NCI-H345 treated with DMSO at 0.1 percent for 48 hours (cell line): ENCODE results near the gene GPSM1.
"Not testable (repeated sequence)": the region's sequence is repeated elsewhere in the genome, so short reads cannot be mapped to it uniquely, and the experiment has no call there.

ENCODE experiments used
- DNase-seq: peaks from one replicate; lab custom pipeline; 2025; ENCODE audit not compliant: unreplicated experiment; lab: John Stamatoyannopoulos, UW

Gene GPSM1

DNA sequence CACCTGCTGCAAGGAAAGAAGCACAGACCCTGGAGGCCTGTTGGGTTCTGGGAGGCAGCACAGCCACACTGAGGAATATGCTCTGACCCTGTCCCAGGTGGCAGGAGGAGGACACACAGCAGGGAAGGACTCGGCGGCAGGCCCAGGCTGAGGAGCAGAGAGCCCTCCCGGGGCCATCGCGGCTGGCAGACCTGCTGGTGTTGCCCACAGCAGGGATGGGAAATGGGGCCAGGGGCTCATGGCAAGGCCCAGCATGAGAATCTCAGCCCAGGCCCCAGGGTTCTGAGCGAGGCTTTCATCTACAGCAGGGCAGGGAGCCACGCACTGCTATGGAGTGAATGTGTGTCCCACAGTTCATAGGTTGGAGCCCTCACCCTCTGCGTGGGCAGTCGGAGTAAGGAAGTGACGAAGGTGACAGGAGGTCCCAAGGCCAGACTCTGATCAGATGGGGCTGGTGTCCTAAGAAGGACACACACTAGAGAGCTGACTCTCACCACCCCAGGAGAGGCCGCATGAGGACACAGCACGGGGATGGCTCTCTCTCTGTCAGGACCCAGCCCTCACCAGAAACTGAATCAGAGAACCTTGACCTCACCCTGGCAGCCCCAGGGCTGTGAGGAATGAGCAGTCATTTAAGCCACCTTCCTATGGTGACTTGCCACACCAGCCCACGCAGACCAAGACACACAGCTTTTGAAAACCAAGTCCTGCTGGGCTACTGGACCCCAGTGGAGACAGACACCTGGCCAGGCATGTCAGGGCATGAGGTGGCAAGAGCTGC, 10.3 kb upstream of the GPSM1 start:
- DNase-seq, result no peak

DNA sequence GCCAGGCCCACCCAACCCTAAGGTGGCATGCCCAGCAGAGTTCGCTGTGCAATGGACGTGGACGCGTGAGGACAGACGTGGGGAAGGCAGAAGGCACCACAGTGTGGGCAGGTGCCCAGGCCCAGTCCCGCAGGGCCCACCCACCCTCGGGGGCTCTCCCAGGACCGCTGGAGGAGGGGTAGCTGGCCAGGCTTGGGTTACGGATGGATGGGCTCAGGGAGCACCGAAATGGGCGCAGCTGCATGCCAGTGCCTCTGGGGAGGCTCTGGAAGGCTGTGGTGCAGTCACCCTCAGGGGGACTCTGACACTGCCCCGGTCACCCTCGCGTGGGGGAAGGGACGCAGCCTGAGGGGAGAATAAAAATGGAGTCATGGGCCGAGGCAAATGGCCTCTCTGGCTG, 9.6 kb upstream of the GPSM1 start:
- no peak for DNase-seq

DNA sequence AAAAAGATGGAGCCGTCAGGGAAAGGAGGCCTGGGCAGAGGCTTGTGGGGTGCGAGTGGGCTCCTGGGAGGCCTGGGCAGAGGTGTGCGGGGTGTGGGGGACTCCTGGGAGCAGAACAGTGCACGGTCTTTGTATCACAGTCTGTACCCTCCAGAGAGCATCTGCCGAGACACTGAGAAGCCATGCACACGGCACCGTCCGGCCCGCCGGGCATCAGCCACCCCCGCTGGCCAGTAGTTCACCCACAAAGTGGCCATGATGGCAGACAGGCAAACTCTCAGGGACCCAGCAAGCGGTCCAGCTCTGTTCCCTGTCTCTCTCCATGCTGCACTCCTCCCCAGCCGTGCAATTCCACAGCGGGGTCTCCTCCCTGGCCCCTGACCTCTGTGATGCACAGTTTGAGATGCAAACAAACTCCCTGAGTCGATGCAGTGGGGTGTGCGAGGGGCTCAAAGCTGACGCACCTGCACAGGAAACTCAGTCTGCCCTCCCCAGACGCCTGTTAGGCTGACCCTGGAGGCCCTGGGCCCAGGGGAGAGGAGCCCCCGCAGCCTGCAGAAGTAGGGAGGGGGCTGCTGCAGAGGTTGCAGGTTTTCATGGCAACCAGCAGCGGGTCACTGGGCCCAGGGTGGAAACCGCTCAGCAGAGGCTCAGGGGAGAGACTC, 9.1 kb upstream of the GPSM1 start:
- DNase-seq, result no peak

DNA sequence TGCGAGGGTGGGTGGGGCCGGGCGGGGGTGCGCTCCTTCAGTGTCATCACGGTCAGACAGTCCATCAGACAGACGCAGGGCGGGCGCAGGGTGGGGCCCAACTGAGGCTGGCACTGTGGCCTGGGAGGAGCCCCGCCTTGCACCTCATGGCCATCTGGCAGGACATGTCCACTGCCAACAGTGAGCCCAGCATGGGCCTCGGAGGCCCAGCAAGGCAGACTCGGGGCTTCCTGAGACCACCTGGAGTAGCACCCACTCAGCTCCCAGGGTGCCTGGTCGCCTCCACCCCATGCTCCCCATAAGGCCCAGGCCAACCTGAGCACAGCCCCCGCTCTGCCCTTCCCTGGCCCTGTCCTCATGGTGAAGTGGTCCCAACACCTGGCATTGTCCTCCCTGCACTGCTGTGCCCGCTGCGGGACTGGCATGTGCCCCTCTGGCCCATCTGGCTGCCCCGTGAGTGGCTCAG, 8.5 kb upstream of the GPSM1 start:
- no peak for DNase-seq

DNA sequence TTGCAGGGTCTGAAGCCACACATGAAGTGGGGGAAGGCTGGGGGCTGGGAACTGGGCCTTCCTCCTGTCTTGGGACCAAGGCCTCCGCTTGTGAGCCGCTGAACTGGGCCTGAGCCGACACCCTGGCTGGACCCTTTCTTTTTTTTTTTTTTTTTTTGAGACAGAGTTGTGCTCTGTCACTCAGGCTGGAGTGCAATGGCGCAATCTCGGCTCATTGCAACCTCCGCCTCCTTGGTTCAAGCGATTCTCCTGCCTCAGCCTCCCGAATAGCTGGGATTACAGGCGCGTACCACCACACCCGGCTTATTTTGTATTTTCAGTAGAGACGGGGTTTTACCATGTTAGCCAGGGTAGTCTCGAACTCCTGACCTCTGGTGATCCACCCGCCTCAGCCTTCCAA, 8.1 kb upstream of the GPSM1 start:
- DNase-seq, result not testable (repeated sequence)

DNA sequence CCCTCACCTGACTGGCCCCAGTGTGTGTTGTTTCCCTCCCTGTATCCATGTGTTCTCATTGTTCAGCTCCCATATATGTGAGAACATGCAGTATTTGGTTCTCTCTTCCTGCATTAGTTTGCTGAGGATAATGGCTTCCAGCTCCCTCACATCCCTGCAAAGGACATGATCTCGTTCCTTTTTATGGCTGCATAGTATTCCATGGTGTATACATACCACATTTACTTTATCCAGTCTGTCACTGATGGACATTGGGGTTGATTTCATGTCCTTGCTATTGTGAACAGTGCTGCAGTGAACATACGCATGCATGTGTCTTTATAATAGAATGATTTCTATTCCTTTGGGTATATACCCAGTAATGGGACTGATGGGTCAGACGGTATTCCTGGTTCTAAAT, 7.4 kb upstream of the GPSM1 start:
- not testable (repeated sequence) for DNase-seq

DNA sequence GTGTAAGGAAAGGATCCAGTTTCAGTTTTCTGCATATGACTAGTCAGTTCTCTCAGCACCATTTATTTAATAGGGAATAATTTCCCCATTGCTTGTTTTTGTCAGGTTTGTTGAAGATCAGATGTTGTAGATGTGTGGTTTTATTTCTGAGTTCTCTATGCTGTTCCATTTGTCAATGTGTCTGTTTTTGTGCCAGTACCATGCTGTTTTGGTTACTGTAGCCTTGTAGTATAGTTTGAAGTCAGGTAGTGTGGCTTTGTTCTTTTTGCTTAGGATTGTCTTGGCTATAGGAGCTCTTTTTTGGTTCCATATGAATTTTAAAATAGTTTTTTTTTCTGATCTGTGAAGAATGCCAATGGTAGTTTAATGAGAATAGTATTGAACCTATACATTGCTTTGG, 6.4 kb upstream of the GPSM1 start:
- DNase-seq, result not testable (repeated sequence)

DNA sequence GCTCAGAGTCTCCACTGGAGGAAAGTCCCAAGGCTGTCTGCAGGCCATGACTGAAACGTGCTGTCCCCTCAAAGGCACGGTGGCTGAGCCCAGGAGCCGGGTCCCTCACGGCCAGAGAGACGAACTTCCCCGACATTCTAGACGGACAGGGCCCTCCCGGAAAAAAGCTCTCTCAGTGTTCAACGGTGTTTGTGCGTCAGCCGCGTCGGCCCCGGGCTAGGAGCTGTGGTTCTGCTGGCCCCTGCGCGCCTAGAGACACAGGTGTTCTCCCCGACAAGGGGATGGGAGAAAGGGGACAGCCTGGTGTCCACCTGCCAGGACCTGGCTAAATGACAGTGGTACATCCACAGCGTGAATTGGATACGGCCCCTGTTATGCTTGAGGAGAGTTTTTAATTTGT, 5.8 kb upstream of the GPSM1 start:
- DNase-seq, result no peak

DNA sequence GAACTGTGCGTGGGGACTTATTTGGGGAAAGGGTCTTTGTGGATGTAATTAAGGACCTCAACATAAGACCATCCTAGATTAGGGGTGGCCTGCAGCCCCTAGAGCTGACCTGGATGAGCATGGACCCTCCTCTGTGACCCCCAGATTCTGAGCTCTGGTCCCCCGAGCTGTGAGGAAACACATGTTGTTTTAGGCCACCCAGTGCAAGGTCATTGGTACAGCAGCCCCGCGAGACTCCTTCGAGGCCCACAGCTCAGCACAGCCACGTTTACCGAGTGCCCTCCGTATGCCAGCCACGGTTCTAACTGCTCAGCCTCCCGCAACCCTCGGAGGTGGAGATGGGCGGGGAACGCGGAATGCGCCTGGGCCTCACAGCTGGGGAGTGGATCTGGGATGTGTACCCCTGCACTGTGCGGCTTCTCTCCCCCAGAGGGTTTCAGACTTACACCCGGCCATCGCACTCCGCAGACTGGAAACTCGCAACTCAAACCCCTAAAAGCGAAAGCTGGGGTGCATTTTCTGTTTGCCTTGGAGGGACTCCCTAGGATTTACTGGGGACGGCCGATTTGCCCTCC, 4.5 kb upstream of the GPSM1 start:
- DNase-seq, result no peak

DNA sequence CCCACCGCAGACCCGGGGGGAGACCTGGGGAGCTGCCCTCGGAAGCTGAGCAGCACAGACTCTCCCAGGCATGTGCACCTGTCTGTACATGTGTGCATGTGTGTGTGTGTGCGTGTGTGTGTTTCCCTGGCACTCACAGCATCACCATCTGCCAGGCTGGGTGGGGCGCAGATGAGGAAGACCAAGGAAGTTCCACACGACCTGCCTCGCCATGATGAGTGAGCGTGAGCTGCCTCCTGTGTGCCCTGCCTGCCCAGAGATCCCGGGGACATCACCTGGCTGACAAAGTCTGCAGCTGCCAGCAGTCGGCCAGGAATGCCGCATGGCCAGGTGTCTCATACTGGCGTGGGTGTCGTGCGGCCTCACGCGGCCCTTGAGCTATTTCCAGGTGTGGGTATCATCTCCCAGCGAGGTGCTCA, 4.0 kb upstream of the GPSM1 start:
- DNase-seq, result no peak

DNA sequence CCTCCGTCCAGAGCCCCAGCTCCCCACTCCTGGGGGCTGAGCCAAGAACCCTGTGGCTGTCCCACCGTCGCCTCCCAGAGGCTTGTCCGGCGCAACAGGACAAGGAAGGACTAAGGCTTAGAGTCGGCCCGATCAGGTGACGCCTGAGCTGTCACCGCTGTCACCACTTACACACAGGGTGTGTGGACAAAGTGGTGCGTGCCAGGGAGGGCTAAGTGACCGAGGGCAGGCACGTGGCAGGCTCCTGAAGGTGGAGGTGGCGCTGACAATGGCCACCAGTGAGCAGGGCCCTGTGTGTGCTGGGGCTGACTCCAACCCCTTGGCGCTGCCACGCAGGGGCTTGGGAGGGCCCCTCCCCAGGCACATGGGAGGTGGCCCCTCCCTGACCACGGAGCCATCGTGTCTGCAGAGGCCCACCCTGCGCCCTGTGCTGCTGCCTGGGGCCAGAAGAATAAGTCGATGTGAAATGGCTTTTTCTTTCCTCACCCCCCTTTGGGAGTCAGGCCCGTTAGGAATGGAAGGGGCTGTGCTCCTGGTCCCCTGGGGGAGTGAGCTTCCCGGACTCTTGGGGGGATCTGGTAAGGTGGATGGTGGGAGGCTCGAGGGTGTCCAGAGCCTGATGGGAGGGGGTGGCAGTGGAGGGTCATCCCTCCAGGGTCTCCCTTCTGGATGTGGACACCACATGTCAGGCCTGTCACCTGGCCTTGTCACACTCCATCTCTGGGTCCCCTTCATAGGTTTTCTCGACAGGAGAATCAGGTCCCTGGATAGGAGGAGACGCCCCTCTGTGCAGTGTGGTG, 2.6 kb upstream of the GPSM1 start:
- DNase-seq, result no peak

DNA sequence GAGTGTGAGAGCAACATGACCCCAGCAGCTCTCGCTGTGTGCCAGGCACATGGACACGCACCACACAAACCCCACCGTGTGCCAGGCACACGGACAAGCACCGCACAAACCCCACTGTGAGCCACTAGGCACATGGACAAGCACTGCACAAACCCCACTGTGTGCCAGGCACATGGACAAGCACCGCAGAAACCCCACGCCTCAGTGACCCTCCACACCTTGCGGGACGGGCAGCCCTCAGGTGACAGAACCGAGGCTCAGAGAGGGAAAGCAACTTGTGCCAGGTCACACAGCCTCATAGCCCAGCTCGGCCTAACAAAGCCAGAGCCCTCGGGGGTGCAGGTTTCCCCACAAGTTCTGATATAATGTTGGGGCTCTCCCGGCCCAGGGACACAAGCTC, 2.0 kb upstream of the GPSM1 start:
- no peak for DNase-seq

DNA sequence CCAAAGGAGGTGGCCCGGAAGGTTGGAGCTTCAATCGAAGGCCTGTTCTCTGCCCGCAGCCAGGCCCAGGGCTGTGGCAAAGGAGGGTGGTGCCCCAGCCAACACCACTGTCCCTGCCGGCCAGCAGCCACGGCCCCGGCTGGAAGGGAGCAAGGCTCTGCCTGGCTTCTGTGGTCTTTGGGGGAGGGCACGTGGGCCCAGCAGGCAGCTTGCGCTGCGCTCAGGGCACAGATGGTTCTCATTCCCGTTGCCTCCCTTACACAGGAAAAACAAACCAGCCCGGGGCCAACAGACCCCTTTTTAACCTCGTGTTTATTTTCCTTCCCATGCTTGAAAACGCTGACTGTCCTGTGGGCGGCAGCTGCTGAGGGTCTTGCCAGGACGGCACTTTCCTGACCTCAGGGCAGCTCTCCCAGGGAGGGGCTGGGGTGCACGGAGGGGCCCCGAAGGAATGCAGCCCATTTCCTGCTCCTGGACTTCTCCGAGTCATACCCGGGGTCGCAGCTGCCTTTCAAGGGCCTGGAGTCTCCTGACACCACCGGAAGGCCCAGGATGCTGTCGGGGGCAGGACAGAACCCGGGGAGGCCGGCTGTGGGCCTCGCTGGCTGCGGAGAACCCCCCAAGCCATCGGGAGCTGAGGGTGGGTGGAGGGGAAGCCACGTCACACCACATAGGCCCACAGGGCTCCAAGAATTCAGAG, 1.1 kb upstream of the GPSM1 start:
- DNase-seq, result no peak

DNA sequence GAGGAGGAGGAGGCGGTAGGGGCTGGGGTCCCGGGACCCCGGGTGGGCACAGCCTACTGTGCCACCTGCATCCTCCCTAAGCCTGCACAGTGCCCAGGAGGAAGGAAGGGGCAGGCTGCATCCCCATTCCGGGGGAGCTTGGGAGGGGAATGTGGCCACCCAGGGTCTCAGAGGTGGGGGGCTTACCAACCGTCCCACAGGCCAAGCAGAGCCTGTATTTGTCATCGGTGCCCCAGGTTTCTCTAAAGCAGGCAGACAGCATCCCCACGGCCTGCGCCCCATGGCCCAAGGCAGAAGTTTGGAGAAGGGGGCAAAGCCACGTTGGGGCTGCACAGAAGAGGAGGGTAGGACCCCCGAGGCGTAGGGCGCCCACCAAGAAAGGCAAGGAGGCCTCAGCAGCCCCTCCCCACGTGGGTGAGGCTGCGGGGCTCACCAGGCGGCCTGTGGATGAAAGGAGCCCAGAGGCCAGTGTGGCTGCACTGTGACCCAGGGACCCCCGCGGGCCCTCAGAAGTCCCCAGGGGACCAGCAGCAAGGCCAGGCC, 507 bp upstream of the GPSM1 start:
- no peak for DNase-seq

DNA sequence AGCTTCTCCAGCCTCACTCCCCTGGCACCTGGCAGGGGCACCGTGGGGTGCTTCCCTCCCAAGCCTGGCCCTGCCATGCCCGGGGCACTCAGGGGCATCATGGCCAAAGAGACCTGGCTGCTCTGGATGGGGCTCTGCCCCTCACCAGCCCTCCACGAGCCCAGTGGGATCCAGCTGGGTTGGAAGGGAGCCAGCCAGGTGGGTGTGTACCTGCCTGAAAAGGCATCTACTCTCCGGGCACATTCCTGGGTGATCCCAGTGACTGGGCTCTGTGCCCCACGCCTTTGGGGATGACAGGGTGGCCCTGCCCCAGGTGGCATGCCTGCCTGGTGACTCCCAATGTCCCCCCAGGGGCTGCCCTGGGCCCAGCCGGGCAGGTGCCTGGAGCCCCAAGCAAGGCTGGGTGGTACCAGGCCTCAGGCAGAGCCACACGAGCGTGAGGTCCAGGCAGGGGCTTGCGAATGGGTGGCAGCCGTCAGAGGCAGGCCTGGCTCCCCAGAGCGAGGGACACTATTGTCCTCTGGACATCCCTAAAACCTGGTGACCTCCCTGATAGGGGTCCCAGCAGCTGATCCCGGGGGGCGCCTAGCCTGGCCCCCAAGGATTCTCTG, 777 bp downstream of the GPSM1 start:
- no peak for DNase-seq

DNA sequence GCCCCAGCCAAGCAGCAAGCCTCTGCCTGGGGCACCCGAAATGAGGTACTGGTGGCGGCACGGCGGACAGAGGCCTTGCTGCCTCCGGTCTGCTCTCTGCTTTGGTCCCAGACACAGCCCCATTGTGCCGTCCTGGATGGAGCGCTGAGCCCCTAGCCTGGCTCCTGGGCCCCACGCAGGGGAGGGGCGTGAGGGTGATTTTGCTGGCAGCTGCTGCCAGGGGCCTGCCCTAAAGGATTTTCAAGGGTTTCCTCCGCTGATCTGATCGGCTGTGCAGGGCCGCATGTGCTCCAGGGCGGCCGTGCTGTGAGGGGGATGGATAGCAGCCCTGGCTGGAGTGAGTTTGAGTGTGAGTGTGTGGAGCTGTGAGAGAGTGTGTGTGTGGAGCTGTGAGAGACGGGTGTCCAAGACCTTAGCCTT, 1.3 kb downstream of the GPSM1 start:
- no peak for DNase-seq

DNA sequence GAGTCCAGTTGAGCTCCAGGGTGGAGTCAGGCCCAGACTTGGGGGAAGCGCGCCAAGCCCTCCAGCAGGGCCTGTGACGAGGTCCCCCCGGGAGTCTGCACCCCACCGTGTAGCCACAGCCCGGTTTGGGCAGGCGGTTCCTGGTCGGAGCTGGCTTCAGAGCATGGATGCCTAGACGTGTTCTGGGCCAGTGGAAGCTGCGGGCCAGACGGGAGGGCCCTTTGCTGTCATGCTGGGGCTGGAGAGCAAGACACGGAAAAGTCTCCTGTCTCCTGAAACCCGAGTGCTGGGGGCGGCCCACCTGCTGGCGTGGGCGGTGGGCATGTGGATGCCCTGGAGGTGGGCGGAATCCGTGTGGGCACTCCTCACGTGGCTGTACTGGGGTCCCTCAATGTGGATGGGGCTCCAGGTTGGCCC, 1.9 kb downstream of the GPSM1 start:
- no peak for DNase-seq

DNA sequence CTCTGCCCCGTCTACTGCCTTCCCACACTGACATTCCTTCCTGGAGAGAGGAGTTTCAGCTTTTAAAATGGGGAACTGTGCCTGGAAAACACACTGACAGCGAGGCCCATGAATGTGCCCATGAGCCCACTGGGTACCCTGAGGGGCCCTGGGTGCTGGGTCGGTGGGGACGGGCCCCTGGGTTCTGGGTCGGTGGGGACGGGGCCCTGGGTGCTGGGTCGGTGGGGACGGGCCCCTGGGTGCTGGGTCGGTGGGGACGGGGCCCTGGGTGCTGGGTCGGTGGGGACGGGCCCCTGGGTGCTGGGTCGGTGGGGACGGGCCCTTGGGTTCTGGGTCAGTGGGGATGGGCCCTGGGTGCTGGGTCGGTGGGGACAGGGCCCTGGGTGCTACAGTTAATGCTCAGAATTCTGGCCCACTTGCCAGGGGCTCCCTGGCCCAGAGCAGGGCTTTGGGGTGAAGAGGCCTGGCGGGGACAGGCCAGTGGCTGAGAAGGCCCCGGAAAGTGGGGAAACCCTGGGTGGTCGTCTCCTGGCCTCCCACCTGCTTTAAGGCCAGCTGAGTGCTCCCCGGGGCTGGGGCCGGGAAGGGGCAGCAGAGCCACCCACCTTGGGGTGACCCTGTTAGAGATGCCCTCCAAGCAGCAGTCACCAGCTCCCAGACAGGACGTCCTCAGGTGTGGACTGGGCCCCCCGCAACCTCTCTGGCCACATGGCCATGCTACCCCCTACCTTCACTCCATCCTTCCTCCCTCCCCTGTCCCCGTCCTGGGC, 2.5 kb downstream of the GPSM1 start:
- DNase-seq, result no peak

DNA sequence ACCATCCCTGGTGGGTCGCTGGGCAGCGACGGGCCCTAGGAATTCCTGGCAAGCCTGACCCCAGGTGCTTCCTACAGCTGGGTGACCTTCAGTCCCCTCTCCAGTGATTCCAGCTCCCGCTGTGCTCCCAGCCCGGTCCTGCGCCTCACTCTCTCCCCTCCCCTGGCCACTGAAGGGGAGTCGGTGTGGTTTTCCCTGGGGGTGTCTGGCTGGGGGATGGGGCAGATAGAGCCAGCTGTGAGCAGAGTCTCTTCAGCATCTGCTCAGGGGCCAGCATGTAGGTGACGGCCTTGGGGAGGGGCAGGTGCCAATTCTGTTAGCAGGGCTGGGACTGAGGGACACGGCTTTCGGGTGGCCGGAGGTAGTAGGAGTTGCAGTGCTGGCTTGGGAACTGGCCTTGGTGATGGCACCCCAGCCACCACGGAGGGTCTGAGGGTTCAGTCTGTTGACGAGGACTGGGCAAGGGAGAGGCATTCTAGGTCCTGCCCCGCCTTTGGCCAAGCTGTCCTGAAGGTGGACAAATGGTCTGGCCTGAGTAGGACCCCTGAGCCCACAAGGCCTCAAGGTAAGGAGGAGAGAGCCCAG, 3.2 kb downstream of the GPSM1 start:
- no peak for DNase-seq
